Measurements from ENCODE around the gene DCST1.
A peak's percentile ranks its signal among the peaks of the same experiment; 100 is the strongest.

DCST1 gene

DNA sequence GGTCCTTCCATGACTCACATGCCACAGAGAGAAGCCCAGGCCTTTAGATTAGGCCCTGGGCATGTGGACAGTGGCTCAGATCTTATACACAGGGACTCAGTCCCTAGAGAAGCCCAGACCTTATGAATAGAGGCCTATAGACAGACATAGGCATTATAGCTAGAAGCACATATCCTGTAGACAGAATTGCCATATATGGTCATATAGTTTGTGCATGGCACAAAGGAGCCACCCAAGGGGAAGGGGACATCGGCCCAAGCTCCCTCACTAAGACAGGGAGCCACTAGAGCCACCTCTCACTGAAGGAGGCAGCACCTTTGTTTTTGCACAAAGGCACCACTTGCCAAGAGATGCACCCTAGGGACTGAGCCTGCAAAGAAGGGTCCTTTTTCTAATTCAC, 42.7 kb downstream of the DCST1 start:
- no peak overlapping the region for H3K4me3 ChIP-seq (ENCODE audit: low read depth, low read length)
- TF ChIP-seq, protein P1, sequence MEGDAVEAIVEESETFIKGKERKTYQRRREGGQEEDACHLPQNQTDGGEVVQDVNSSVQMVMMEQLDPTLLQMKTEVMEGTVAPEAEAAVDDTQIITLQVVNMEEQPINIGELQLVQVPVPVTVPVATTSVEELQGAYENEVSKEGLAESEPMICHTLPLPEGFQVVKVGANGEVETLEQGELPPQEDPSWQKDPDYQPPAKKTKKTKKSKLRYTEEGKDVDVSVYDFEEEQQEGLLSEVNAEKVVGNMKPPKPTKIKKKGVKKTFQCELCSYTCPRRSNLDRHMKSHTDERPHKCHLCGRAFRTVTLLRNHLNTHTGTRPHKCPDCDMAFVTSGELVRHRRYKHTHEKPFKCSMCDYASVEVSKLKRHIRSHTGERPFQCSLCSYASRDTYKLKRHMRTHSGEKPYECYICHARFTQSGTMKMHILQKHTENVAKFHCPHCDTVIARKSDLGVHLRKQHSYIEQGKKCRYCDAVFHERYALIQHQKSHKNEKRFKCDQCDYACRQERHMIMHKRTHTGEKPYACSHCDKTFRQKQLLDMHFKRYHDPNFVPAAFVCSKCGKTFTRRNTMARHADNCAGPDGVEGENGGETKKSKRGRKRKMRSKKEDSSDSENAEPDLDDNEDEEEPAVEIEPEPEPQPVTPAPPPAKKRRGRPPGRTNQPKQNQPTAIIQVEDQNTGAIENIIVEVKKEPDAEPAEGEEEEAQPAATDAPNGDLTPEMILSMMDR (IDR thresholded peaks at IDR 0.05; ENCODE audit: borderline replicate concordance, insufficient read depth, low read depth, low read length): no peak

DNA sequence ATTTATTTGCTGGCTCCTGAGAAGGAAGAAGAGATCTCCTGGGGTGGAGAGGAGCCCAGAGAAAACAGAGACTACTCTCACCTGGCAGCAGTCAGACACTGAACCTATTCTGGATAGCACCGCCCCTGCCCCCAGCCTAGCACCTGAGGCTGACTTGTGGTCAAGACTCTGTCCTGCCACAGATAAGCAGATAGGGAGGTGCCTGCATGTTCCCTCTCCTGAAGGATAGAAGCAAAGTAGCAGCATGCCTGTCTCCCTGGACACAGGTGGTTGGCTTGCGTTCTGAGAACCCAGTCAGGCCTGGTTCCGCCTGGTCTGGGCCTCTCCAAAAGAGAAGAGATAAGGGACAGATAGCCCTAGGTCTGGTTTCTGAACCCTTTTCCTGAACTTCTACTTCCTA, 43.7 kb downstream of the DCST1 start:
- TF ChIP-seq, protein P1 (IDR thresholded peaks at IDR 0.05; ENCODE audit: borderline replicate concordance, insufficient read depth, low read depth, low read length): no peak
- no peak overlapping the region for H3K4me3 ChIP-seq (ENCODE audit: low read depth, low read length)

DNA sequence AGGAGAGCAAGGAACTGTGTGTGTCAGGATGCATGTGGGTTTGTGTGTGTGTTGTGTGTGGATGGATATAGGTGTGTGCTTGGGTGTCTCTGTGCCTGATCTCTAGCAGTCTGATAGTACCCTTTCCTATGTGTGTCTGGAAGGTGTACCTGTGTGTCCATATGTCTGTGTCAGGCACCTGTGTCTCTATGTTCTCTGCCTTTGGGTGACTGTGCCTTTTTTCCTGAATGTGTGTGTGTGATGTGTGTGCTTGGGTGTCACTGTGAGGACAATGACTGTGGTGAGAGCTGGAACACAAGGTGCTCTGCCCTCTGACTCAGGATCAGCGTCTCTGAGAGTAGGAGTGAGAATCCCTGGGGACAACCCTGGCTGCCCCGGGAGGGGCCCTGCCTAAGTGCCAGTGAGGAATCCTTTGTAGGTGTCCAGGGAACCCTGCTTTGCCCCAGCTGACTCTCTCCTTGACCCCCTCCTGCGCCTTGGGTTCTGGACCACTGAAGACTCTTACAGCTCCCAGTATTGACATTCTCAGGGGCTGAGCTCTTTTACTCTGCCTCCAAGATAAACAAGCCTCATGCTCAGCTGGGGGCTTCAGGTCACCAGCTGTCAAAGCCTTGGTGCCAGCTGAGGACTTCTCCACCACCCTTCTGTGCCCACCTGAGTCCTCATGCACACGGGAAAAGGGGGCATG, 44.3 kb downstream of the DCST1 start:
- H3K4me3 ChIP-seq (ENCODE audit: low read depth, low read length): no peak overlapping the region
- TF ChIP-seq, protein P1 (IDR thresholded peaks at IDR 0.05; ENCODE audit: borderline replicate concordance, insufficient read depth, low read depth, low read length): no peak

DNA sequence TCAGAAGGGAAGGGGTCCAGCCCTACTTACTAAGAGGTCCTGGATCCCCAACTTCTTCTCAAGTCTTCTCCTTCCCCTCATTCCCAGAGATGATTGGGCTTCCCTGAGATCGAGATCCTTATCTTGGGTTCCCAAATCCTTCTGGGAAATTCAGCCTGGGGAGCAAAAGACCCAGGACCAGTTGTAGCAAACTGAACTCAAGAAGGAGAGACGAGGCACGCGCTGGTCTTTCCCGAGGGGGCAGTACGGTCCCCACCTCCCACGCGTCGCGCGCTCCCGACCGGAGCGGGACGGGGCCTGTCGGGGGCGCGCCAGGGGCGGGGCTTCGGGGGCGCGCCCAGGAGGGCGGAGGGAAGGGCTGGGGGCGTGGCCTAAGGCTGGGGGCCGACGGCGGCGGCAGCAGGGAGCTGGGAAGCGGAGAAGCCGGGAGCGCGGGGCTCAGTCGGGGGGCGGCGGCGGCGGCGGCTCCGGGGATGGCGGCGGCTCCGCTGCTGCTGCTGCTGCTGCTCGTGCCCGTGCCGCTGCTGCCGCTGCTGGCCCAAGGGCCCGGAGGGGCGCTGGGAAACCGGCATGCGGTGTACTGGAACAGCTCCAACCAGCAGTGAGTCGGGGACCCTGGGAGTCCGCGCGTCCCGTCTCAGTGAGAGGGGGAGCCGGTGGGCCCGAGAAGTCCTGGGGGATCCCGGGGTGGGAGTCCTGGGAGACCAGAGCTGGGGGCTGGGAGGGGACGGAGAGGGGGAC, 45.0 kb downstream of the DCST1 start, which contains the start of gene EFNA3:
TSS of gene EFNA3 (plus strand) at position 369 of the 741 bp plus-strand sequence. CDS start at position 474, 105 bp downstream.
- TF ChIP-seq, protein P1 (IDR thresholded peaks at IDR 0.05; ENCODE audit: borderline replicate concordance, insufficient read depth, low read depth, low read length): no peak

DNA sequence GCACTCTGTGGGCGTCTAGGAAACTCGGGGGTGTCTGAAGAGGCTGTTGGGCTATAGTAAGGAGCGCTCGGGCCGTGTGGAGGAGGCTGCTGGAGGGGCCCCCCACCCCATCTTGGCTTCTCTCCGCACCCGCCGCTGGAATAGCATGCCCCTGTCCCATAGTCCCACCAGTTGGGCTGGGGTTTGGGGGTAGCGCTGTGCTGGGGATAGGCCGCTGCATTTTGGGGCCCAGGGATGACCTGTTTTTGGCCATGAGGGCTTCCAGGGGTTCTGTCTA, 45.5 kb downstream of the DCST1 start:
- H3K4me3 ChIP-seq (ENCODE audit: low read depth, low read length): peak overlapping the region; percentile 10
- TF ChIP-seq, protein P1 (IDR thresholded peaks at IDR 0.05; ENCODE audit: borderline replicate concordance, insufficient read depth, low read depth, low read length): no peak

More for the DNA sequence above, 45.0 kb downstream of the DCST1 start, which contains the start of gene EFNA3:
- H3K4me3 ChIP-seq (ENCODE audit: low read depth, low read length): peak within 1 kb of the TSS; percentile 32

DNA sequence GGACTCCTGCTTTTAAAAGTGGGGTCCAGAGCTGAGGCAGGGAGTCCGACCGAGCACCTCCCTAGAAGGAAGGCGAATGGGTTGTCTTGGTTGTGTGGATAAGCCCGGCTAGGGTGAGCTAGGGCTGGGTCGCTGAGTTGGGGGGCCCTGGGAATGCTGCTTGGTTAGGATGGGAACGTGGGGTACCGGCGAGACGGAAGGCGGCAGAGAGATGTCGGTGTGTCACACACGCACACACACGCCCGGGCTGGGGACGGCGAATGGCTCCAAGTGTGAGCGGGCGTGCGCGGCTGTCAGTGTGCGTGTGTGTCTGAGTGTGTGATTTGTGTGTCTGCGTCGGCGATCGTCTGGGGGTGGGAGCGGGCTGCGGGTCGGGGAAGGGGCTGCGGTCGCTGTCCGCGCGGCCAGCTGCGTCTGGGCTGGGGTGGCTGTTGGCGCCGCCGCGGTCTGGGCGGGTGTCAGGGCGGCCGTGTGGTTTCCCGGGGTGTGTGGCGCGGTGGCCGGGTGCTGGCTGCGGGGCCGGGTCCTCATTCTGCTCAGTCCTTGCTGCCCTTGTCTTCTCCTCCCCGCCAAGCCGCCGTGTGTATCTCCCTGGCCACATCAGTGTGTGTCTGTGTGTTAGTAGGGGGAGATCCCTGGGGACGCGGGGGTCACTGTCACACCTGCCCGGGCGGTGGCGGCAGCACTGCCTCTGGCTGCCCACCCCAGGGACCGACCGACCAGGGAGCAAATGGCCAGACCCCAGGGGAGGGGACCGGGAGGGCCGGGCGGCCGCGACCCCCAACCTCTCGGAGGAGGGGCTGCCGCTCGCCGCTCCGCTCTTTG, 46.1 kb downstream of the DCST1 start:
- H3K4me3 ChIP-seq (ENCODE audit: low read depth, low read length): peak overlapping the region; percentile 10
- TF ChIP-seq, protein P1 (IDR thresholded peaks at IDR 0.05; ENCODE audit: borderline replicate concordance, insufficient read depth, low read depth, low read length): no peak
